A549 treated with Mapracorat at 1 μM for 4 hours (cell line): ENCODE results near the gene CEBPB. TPM values are rescaled to one million over a fixed set of nuclear protein-coding genes. Genes with fewer than 3 reads are reported as not detected.

ENCODE experiments used
- total RNA-seq: library from RNA; stranded (reverse); fragments of 200-300 nt; extraction: Qiagen RNA extraction; gene quantifications from 5 replicates; pipeline ENCODE4 v1.2.3, GENCODE V29; 2022

CEBPB gene
- total RNA-seq, result 153 to 345 TPM (median 302 TPM) in 5 replicates

DNA sequence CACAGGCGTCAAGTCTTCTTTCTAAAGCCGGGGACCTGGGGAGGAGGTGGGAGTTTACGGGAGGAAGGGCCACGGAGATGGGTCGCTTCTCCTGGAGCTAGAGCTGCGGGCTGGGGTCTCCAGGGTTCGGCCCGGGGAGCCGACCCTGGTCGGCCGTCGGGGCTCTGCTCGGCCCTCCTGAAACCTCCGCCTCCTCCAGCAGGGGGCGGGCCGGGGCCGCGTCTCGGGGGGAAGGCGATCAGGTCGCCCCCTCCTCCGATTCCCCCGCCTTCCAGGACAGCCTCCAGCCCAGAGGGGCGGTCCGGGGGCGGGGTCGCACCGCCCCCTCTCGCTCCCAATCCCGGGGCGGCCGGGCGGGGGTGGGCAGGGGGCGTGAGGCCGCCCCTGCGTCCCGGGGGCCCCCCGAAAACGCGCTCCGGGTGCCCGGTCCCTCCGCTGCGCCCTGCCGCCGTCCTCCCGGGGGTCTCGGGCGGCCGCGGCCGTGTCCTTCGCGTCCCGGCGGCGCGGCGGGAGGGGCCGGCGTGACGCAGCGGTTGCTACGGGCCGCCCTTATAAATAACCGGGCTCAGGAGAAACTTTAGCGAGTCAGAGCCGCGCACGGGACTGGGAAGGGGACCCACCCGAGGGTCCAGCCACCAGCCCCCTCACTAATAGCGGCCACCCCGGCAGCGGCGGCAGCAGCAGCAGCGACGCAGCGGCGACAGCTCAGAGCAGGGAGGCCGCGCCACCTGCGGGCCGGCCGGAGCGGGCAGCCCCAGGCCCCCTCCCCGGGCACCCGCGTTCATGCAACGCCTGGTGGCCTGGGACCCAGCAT is at the start of gene CEBPB:
TSS of gene CEBPB (plus strand) at position 580 of the 814 bp plus-strand sequence. CDS start at position 784, 204 bp downstream.

DNA sequence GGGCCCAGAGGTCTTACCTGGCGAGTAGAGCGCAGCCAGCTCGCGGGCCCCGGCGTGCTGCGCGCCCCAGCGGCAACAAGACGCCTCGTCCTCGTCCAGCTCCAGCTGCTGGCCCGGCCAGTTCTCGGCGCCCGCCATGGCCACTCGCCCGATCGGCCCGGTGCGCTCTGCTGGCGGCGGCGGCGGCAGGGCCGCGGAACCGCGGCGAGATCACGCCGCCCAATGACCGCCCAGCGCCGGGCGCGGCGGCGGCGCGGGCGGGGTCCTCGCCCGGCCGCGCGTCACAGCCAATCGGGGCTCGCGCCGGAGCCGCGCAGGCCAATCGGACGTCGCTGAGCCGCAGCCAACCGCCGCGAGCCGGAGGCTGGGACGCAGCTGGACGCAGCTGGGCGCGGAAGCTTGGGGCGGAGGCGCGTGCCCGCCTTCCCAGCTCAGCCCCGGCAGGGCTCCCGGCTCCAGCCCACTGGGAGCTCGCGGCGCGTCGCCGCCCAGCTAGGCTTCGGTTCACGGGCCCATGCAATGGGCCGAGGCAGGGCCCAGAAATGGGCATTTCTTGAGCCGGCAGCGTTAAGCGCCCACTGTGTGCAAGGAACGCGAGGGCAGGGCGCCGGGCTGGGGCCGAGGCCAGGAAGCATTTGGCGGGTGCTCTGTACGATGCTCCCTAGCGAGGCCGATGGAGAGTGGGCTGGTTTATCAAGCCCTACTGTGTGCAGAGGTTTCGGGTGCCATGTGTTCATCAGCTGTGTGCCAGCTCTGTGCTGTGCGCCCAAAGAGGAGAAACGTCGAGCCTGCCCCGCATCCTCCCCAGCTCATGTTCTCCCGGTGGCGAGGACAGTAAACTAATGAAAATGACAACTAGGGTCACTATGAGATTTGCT is 36.9 kb upstream of the CEBPB start, which contains the start of gene PEDS1:
TSS of gene PEDS1 (minus strand) at position 224 of the 878 bp plus-strand sequence. CDS start at position 138, 86 bp downstream.

Other genes with a start within 250 kb of the CEBPB start
- gene SNAI1, start 207.8 kb upstream of the CEBPB start, total RNA-seq, result 8.0 to 12.1 TPM (median 11.7 TPM) in 5 replicates
- gene UBE2V1, start 77.7 kb upstream of the CEBPB start, total RNA-seq, result 101 to 145 TPM (median 107 TPM) in 5 replicates
- 47.6 to 56.1 TPM (median 54.9 TPM) in 5 replicates for gene PEDS1, start 37.1 kb upstream of the CEBPB start, total RNA-seq